MCF 10A (cell line): ENCODE data around the gene KLF9. TPM values are rescaled to one million over a fixed set of nuclear protein-coding genes. Genes with fewer than 3 reads are reported as not detected.
"Not testable (repeated sequence)": the region's sequence is repeated elsewhere in the genome, so short reads cannot be mapped to it uniquely, and the experiment has no call there.

ENCODE experiments used
- BruUV-seq: library from RNA; stranded (reverse); fragments of 400-500 nt; replicated peaks from 2 replicates; lab custom pipeline; 2021; lab: Mats Ljungman, UMichigan
- CTCF ChIA-PET: fragments of 300-600 bp; sonication (Branson Sonifier 250); formaldehyde crosslinking; extraction: SDS; loops from one replicate; lab custom pipeline; 2021; ENCODE audit warnings: antibody characterized with exemption, inconsistent platforms; lab: Yijun Ruan, JAX
- POLR2A ChIA-PET: fragments of 300-600, 350-650 bp; sonication (Branson Sonifier 250); formaldehyde crosslinking; extraction: SDS; loops from one replicate; lab custom pipeline; 2020; ENCODE audit warnings: antibody characterized with exemption, inconsistent platforms; lab: Yijun Ruan, JAX
- DNase-seq: peaks from one replicate; pipeline ENCODE4 v3.0.0-alpha.2; 2018; ENCODE audit not compliant: unreplicated experiment
- H3K27ac Mint-ChIP-seq: one replicate; pipeline ENCODE4 v1.8.0; 2022; ENCODE audit warnings: mild to moderate bottlenecking, low read depth, mixed read lengths; ENCODE audit not compliant: unreplicated experiment
- H3K27me3 Mint-ChIP-seq: one replicate; pipeline ENCODE4 v1.8.0; 2022; ENCODE audit warnings: mixed read lengths; ENCODE audit not compliant: insufficient read depth, unreplicated experiment
- H3K36me3 Mint-ChIP-seq: one replicate; pipeline ENCODE4 v1.8.0; 2022; ENCODE audit warnings: mild to moderate bottlenecking, moderate library complexity, mixed read lengths; ENCODE audit not compliant: insufficient read depth, unreplicated experiment
- H3K4me1 Mint-ChIP-seq: one replicate; pipeline ENCODE4 v1.8.0; 2022; ENCODE audit warnings: mixed read lengths; ENCODE audit not compliant: insufficient read depth, unreplicated experiment
- H3K4me3 Mint-ChIP-seq: one replicate; pipeline ENCODE4 v1.8.0; 2022; ENCODE audit warnings: mild to moderate bottlenecking, moderate library complexity, mixed read lengths; ENCODE audit not compliant: unreplicated experiment
- H3K9me3 Mint-ChIP-seq: one replicate; pipeline ENCODE4 v1.8.0; 2022; ENCODE audit warnings: mixed read lengths; ENCODE audit not compliant: unreplicated experiment
- intact Hi-C: fragments of 100-400 bp; cut with micrococcal nuclease; formaldehyde crosslinking; loops from 2 replicates; pipeline ENCODE4 v1.14.1; 2022
- total RNA-seq: library from RNA; stranded (reverse); gene quantifications from 2 replicates; pipeline ENCODE4 v1.2.3, GENCODE V29; 2022
- TF ChIP-seq, protein P1 (sequence below): fragments of 200-600 bp; IDR thresholded peaks from one replicate; pipeline ENCODE4 v1.8.0; 2022; ENCODE audit warnings: antibody characterized with exemption, mild to moderate bottlenecking; ENCODE audit not compliant: unreplicated experiment

The KLF9 gene
- total RNA-seq, 1 experiment from 2014 or later, result 5.9 TPM

DNA sequence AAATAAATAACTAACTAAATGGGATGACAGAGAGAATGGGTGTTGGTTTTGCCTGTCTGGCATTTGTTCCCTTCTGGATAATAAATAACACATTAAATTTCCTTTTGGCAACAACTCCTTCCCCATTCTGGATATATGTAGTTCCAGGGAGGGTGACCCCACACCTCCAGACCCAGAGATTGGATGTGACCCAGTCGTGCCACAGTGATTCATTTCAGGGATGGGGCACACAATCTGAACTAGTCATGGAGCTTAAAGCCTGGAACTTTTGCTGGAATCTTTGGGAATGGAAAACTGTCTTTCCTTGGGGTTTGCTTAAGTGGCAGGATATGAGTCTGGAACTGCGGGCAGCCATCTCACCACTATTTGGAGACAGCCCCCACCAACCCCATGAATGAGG, 11.3 kb downstream of the KLF9 start:
- intact Hi-C loops, result no loop called here
- Mint-ChIP-seq H3K27ac (no peak overlapping the region), H3K4me3 (no peak overlapping the region), H3K4me1 (peaks cover 22% of the 10 kb centered on the region), H3K36me3 (peaks cover 16% of the 10 kb centered on the region), H3K9me3 (no peaks in the 10 kb centered on the region), H3K27me3 (no peaks in the 10 kb centered on the region)
- POLR2A ChIA-PET, result interaction anchor here (0.6 to 1.9 kb wide), 4 partner anchors 11 to 78 kb away, joined by 3 to 12 read pairs (median 4); no protein-coding TSS in a partner anchor
- TF ChIP-seq, protein P1, sequence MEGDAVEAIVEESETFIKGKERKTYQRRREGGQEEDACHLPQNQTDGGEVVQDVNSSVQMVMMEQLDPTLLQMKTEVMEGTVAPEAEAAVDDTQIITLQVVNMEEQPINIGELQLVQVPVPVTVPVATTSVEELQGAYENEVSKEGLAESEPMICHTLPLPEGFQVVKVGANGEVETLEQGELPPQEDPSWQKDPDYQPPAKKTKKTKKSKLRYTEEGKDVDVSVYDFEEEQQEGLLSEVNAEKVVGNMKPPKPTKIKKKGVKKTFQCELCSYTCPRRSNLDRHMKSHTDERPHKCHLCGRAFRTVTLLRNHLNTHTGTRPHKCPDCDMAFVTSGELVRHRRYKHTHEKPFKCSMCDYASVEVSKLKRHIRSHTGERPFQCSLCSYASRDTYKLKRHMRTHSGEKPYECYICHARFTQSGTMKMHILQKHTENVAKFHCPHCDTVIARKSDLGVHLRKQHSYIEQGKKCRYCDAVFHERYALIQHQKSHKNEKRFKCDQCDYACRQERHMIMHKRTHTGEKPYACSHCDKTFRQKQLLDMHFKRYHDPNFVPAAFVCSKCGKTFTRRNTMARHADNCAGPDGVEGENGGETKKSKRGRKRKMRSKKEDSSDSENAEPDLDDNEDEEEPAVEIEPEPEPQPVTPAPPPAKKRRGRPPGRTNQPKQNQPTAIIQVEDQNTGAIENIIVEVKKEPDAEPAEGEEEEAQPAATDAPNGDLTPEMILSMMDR, result no peak
- BruUV-seq, result no TSS peak
- CTCF ChIA-PET, result interaction anchor here (0.7 to 2.6 kb wide), 6 partner anchors 10 to 85 kb away, joined by 3 to 11 read pairs (median 4); no protein-coding TSS in a partner anchor
- DNase-seq, result no peak

DNA sequence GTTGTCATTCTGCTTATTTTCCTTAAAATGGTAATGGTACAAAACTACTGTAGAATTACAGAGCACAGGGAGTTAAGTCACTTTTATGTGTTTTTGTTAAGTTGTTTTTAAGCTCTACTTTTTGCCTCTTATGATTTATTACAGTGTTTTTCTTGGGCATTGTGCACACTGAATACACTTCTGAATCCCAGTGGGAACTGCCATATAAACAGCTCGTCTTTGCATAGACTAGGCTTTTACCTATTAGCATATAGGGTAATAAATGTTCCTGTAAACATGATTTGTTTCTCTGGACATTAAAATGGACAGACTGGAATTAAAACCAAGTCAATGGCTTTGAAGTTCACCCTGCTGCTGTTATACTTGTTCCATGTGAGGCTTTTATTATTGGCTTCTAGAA, 12.2 kb downstream of the KLF9 start:
- Mint-ChIP-seq H3K4me1 (peaks cover 22% of the 10 kb centered on the region), H3K36me3 (peaks cover 16% of the 10 kb centered on the region), H3K27ac (no peak overlapping the region), H3K27me3 (no peaks in the 10 kb centered on the region), H3K4me3 (no peak overlapping the region), H3K9me3 (no peaks in the 10 kb centered on the region)
- CTCF ChIA-PET, result interaction anchor here (0.6 to 2.2 kb wide), 6 partner anchors 8 to 200 kb away, joined by 3 to 11 read pairs (median 4); no protein-coding TSS in a partner anchor
- intact Hi-C loops, result no loop called here
- no TSS peak for BruUV-seq
- no peak for DNase-seq
- TF ChIP-seq, protein P1, result no peak
- POLR2A ChIA-PET, result interaction anchor here (0.5 kb wide), 1 partner anchor 198 kb away, joined by 3 read pairs; no protein-coding TSS in a partner anchor

DNA sequence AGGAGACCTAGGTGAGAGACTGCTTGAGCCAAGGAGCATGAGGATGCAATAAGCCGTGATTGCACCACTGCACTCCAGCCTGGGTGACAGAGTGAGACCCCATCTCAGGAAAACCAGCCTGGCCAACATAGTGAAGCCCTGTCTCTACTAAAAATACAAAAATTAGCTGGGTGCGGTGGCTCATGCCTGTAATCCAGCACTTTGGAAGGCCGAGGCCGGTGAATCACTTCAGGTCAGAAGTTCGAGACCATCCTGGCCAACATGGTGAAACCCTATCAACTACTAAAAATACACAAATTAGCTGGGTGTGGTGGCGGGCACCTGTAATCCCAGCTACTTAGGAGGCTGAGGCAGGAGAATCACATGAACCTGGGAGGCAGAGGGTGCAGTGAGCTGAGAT, 13.2 kb downstream of the KLF9 start:
- ChIA-PET POLR2A (interaction anchor here (0.7 kb wide), 1 partner anchor 20 kb away, joined by 3 read pairs; no protein-coding TSS in a partner anchor), CTCF (interaction anchor here (0.6 to 3.4 kb wide), 7 partner anchors 9 to 201 kb away, joined by 3 to 12 read pairs (median 4); no protein-coding TSS in a partner anchor)
- H3K27ac Mint-ChIP-seq, BruUV-seq, H3K9me3 Mint-ChIP-seq, DNase-seq, H3K27me3 Mint-ChIP-seq, H3K4me3 Mint-ChIP-seq, intact Hi-C loops: not testable (repeated sequence)
- peaks cover 16% of the 10 kb centered on the region for H3K36me3 Mint-ChIP-seq
- peaks cover 14% of the 10 kb centered on the region for H3K4me1 Mint-ChIP-seq

DNA sequence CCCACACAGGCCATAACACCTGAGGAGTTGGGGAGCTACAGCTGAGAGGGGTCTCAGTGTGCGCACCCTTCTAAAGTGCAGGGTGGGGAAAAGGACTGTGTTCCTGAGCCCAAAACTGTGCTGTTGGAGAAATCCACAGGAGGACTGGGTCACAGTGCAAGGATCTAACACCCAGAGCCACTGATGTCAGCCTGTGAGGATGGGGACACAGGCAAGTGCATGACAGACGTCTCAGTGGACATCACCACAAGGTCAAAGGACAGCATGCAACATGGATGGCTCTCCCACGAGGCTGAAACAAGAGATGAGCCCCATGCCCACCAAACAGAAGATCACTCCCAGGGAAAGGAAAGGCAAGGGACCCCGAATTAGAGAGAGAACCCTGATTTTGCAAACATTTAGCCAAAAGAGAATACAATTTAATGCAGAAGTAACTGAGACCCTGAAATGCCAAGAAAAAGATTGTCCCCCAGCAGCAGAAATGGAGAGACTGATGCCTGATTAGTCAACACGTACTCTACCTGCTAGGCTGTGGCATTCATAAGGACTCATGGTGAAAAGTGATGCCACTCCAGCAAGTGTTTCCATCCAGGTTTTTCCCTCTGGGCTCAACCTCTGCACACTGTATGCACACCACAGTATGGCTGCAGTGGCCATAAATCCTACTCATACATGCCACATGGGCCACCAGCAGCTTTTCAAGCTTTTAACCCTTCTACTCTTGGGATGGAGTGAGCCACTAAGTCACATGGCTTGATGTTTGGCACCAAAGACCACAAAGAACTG, 14.2 kb downstream of the KLF9 start:
- H3K27ac Mint-ChIP-seq, result no peak overlapping the region
- BruUV-seq, result no TSS peak

More for the DNA sequence above, 14.2 kb downstream of the KLF9 start:
- H3K4me3 Mint-ChIP-seq, result no peak overlapping the region
- ChIA-PET CTCF (interaction anchor here (0.8 to 3.4 kb wide), 4 partner anchors 35 to 210 kb away, joined by 3 to 12 read pairs (median 4); no protein-coding TSS in a partner anchor), POLR2A (interaction anchor here (1.0 to 1.6 kb wide), 2 partner anchors 10 to 18 kb away, joined by 4 to 6 read pairs; no protein-coding TSS in a partner anchor)
- no peak for DNase-seq
- peaks cover 16% of the 10 kb centered on the region for H3K36me3 Mint-ChIP-seq
- H3K9me3 Mint-ChIP-seq, result no peaks in the 10 kb centered on the region
- no peaks in the 10 kb centered on the region for H3K27me3 Mint-ChIP-seq
- TF ChIP-seq, protein P1, result no peak
- intact Hi-C loops, result no loop called here
- H3K4me1 Mint-ChIP-seq, result peaks cover 14% of the 10 kb centered on the region
